CD4-positive, alpha-beta T cell (primary cell): Measurements from ENCODE around the gene SLC17A9. TPM values are rescaled to one million over a fixed set of nuclear protein-coding genes. Genes with fewer than 3 reads are reported as not detected.

Source experiments
- ATAC-seq: fragments of 200-7000 bp; cut with Tn5 transposase; one replicate; pipeline ENCODE4 v1.10.0; 2022; ENCODE audit warnings: mild to moderate bottlenecking; ENCODE audit not compliant: poor library complexity
- CTCF ChIA-PET: fragments of 350-600 bp; sonication (Branson Sonifier 250); formaldehyde crosslinking; loops from one replicate; lab custom pipeline; 2021; ENCODE audit warnings: antibody characterized with exemption, inconsistent platforms; lab: Charles Lee
- POLR2A ChIA-PET: fragments of 350-600 bp; sonication (Branson Sonifier 250); formaldehyde crosslinking; loops from one replicate; lab custom pipeline; 2021; ENCODE audit warnings: antibody characterized with exemption, inconsistent platforms; lab: Charles Lee
- DNase-seq, 14 experiments: peaks; one replicate each; pipeline ENCODE4 v3.0.0-alpha.2; 2013 to 2020; ENCODE audit warnings: mixed read lengths in 2 of 14
- H3K27ac ChIP-seq, 2 donors: one replicate each; pipeline versions ENCODE4 v1.5.1 to v1.7.0; 2013; ENCODE audit warnings: low read length in 2 of 2, low read depth in 1 of 2, mild to moderate bottlenecking in 1 of 2
- H3K27me3 ChIP-seq, 2 experiments: 1 replicate in 1 of 2; 2 replicates in 1 of 2; pipeline versions ENCODE4 v1.6.1 to v1.7.0; 2013; ENCODE audit warnings: low read length in 2 of 2, control low read depth in 1 of 2, mild to moderate bottlenecking in 1 of 2, moderate library complexity in 1 of 2; ENCODE audit not compliant: insufficient read depth in 2 of 2, control insufficient read depth in 1 of 2
- H3K36me3 ChIP-seq: one replicate; pipeline ENCODE4 v1.6.1; 2013; ENCODE audit warnings: low read length, control low read depth; ENCODE audit not compliant: insufficient read depth
- H3K4me1 ChIP-seq: one replicate; pipeline ENCODE4 v1.6.1; 2013; ENCODE audit warnings: low read length, control low read depth; ENCODE audit not compliant: insufficient read depth
- H3K4me3 ChIP-seq: one replicate; pipeline ENCODE4 v1.5.1; 2013; ENCODE audit warnings: mild to moderate bottlenecking, low read length, moderate library complexity
- H3K9me3 ChIP-seq, 2 experiments: 1 replicate in 1 of 2; 2 replicates in 1 of 2; pipeline versions ENCODE4 v1.6.1 to v1.7.0; 2013; ENCODE audit warnings: low read length in 2 of 2, mild to moderate bottlenecking in 2 of 2, control low read depth in 1 of 2, moderate library complexity in 1 of 2; ENCODE audit not compliant: control insufficient read depth in 1 of 2, insufficient read depth in 1 of 2
- H3K27ac Mint-ChIP-seq: one replicate; pipeline ENCODE4 v1.8.0; 2020; ENCODE audit warnings: mixed read lengths
- H3K27me3 Mint-ChIP-seq: one replicate; pipeline ENCODE4 v1.8.0; 2021; ENCODE audit warnings: mixed read lengths
- H3K36me3 Mint-ChIP-seq: one replicate; pipeline ENCODE4 v1.8.0; 2021; ENCODE audit warnings: low read depth, mixed read lengths
- H3K4me1 Mint-ChIP-seq: one replicate; pipeline ENCODE4 v1.8.0; 2021; ENCODE audit warnings: low read depth, mixed read lengths
- H3K4me3 Mint-ChIP-seq: one replicate; pipeline ENCODE4 v1.8.0; 2020; ENCODE audit warnings: mild to moderate bottlenecking, mixed read lengths
- H3K9me3 Mint-ChIP-seq: one replicate; pipeline ENCODE4 v1.8.0; 2020; ENCODE audit warnings: mixed read lengths
- intact Hi-C, 2 experiments: fragments of 100-400 bp; cut with DNase I in 1 of 2; cut with micrococcal nuclease in 1 of 2; formaldehyde crosslinking; loops; one replicate each; pipeline versions ENCODE4 v1.15.1 to v1.9.0; 2023 to 2025; cut with DNase I, micrococcal nuclease
- total RNA-seq, 174 experiments: library from RNA in 2 of 174; stranded (reverse) in 2 of 174; gene quantifications; one replicate each; pipeline ENCODE4 v1.2.3 and lab custom pipeline; 2021 to 2026
- TF ChIP-seq, protein P1 (sequence below): fragments of 200-600 bp; IDR thresholded peaks from one replicate; pipeline ENCODE4 v1.8.0; 2022; ENCODE audit warnings: antibody characterized with exemption, mild to moderate bottlenecking

The SLC17A9 gene
- total RNA-seq, 2 experiments from 2014 or later: 3.5 to 5.5 TPM

DNA sequence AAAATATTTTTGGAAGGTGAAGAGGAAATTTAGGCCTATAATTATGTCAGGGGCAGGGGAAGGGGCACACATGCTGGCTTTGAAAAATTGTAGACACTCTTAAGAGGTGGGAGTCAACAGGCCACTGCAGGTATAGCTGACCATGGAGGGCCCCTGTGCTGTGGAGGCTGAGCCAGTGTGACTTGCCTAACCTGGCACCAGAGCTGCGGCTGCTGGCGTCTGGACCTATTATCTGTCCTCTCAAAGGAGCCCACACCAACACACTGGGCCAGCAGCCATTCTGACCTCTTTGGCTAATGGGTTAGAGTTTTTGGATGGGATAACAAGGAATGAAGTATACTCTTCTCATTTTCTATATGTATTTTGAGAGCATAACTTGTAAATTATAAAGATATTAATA lies 10.1 kb upstream of the SLC17A9 start:
- Histone ChIP-seq H3K27me3 (no peaks in the 10 kb centered on the region), H3K4me3 (no peak overlapping the region), H3K36me3 (peaks cover 61% of the 10 kb centered on the region), H3K4me1 (peaks cover 23% of the 10 kb centered on the region), H3K27ac (no peak overlapping the region), H3K9me3 (no peaks in the 10 kb centered on the region)
- ChIA-PET CTCF (no interaction called here), POLR2A (interaction anchor here (1.1 kb wide), 1 partner anchor 24 kb away, joined by 4 read pairs; no protein-coding TSS in a partner anchor)
- Mint-ChIP-seq H3K27me3 (no peaks in the 10 kb centered on the region), H3K9me3 (no peaks in the 10 kb centered on the region), H3K36me3 (peaks cover 73% of the 10 kb centered on the region), H3K27ac (no peak overlapping the region), H3K4me1 (peaks cover 36% of the 10 kb centered on the region), H3K4me3 (no peak overlapping the region)
- ATAC-seq: no peak
- intact Hi-C loops: no loop called here
- no peak for DNase-seq
- TF ChIP-seq, protein P1, sequence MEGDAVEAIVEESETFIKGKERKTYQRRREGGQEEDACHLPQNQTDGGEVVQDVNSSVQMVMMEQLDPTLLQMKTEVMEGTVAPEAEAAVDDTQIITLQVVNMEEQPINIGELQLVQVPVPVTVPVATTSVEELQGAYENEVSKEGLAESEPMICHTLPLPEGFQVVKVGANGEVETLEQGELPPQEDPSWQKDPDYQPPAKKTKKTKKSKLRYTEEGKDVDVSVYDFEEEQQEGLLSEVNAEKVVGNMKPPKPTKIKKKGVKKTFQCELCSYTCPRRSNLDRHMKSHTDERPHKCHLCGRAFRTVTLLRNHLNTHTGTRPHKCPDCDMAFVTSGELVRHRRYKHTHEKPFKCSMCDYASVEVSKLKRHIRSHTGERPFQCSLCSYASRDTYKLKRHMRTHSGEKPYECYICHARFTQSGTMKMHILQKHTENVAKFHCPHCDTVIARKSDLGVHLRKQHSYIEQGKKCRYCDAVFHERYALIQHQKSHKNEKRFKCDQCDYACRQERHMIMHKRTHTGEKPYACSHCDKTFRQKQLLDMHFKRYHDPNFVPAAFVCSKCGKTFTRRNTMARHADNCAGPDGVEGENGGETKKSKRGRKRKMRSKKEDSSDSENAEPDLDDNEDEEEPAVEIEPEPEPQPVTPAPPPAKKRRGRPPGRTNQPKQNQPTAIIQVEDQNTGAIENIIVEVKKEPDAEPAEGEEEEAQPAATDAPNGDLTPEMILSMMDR: no peak

DNA sequence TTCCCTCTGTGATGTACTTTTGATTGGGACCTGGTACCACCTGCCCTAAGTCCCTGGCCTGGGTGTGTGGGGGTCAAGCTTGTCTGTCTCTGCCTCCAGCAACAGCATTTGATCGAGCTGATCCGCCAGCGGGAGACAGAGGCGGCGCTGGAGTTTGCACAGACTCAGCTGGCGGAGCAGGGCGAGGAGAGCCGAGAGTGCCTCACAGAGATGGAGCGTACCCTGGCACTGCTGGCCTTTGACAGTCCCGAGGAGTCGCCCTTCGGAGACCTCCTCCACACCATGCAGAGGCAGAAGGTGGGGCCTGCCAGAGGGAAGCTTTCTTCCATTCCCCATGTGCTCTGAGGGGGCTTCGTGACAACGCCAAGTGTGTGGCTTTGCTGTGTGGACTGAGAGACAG lies 9.1 kb upstream of the SLC17A9 start:
- no peaks in the 10 kb centered on the region for H3K27me3 ChIP-seq
- ChIA-PET CTCF (no interaction called here), POLR2A (no interaction called here)
- H3K4me3 ChIP-seq: no peak overlapping the region
- peaks cover 30% of the 10 kb centered on the region for H3K4me1 Mint-ChIP-seq
- no peak overlapping the region for H3K27ac Mint-ChIP-seq
- H3K4me1 ChIP-seq: peaks cover 22% of the 10 kb centered on the region
- no peaks in the 10 kb centered on the region for H3K27me3 Mint-ChIP-seq
- H3K9me3 Mint-ChIP-seq: no peaks in the 10 kb centered on the region
- no peak overlapping the region for H3K27ac ChIP-seq
- intact Hi-C loops: no loop called here
- no peak overlapping the region for H3K4me3 Mint-ChIP-seq
- peaks cover 69% of the 10 kb centered on the region for H3K36me3 ChIP-seq
- TF ChIP-seq, protein P1: no peak
- DNase-seq (no peak), ATAC-seq (no peak)
- H3K9me3 ChIP-seq: no peaks in the 10 kb centered on the region
- peaks cover 76% of the 10 kb centered on the region for H3K36me3 Mint-ChIP-seq

DNA sequence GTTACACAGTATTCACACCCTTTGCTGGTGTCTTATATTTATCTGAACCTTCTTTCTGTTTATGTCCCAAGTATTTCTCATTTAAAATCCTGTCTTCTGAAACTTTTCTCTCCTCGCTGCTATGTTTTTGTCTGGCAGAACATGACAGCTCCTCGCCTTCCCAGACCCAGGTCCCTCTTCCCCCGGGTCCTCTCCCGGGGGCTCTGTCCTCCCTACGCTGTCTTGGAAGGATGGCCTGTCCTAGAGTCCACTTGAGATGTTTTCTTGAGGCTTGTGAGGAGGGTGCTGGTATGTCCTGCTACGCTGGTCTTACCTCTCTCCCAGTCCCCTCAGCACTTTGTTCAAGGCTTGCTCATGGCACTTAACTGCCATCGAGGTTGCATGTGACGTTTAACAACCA lies 8.3 kb upstream of the SLC17A9 start:
- H3K9me3 Mint-ChIP-seq: no peaks in the 10 kb centered on the region
- Histone ChIP-seq H3K4me3 (no peak overlapping the region), H3K4me1 (peaks cover 15% of the 10 kb centered on the region), H3K27me3 (no peaks in the 10 kb centered on the region), H3K36me3 (peaks cover 77% of the 10 kb centered on the region), H3K27ac (no peak overlapping the region), H3K9me3 (no peaks in the 10 kb centered on the region)
- TF ChIP-seq, protein P1: no peak
- no peak overlapping the region for H3K27ac Mint-ChIP-seq
- peaks cover 80% of the 10 kb centered on the region for H3K36me3 Mint-ChIP-seq
- H3K4me3 Mint-ChIP-seq: no peak overlapping the region
- POLR2A ChIA-PET: no interaction called here
- ATAC-seq (no peak), DNase-seq (no peak)
- H3K27me3 Mint-ChIP-seq: no peaks in the 10 kb centered on the region
- intact Hi-C loops: no loop called here
- H3K4me1 Mint-ChIP-seq: peaks cover 23% of the 10 kb centered on the region
- CTCF ChIA-PET: no interaction called here
